NCI-H1092 treated with DMSO at 0.1 percent for 48 hours (cell line): ENCODE data around the gene METTL26.

Experiments used
- DNase-seq: peaks from one replicate; lab custom pipeline; 2025; lab: John Stamatoyannopoulos, UW

METTL26 gene

GRCh38 chr16:595094-595528 is 41.0 kb downstream of the METTL26 start:
- no peak for DNase-seq

GRCh38 chr16:593807-594206 is 42.3 kb downstream of the METTL26 start:
- no peak for DNase-seq

- no peak for DNase-seq
Observed at GRCh38 chr16:593406-593805, 42.7 kb downstream of the METTL26 start.

- peak; percentile 61 for DNase-seq
Observed at GRCh38 chr16:592518-593306, 43.4 kb downstream of the METTL26 start.

- no peak for DNase-seq
Observed at GRCh38 chr16:591892-592517, 44.1 kb downstream of the METTL26 start.

- no peak for DNase-seq
Observed at GRCh38 chr16:591231-591630, 44.9 kb downstream of the METTL26 start.

GRCh38 chr16:590815-591200 is 45.3 kb downstream of the METTL26 start:
- DNase-seq: no peak

GRCh38 chr16:590188-590814 is 45.8 kb downstream of the METTL26 start:
- DNase-seq: peak; percentile 37

GRCh38 chr16:589658-590187 is 46.4 kb downstream of the METTL26 start, which contains the start of gene RAB40C:
RAB40C (plus strand) TSS chr16:590066; CDS start chr16:590292, 226 bp downstream.
- peak; percentile 97 for DNase-seq

GRCh38 chr16:588889-589657 is 47.0 kb downstream of the METTL26 start:
- DNase-seq: peak; percentile 97

GRCh38 chr16:588639-588888 is 47.5 kb downstream of the METTL26 start:
- DNase-seq: no peak

GRCh38 chr16:586645-587590 is 49.2 kb downstream of the METTL26 start:
- no peak for DNase-seq

GRCh38 chr16:586047-586644 is 50.0 kb downstream of the METTL26 start:
- no peak for DNase-seq

GRCh38 chr16:585351-585750 is 50.8 kb downstream of the METTL26 start:
- peak; percentile 20 for DNase-seq
